Activated naive CD4-positive, alpha-beta T cell treated with anti-CD3 and anti-CD28 coated beads, Interleukin-2, amount 50 U/mL, for 16 hours (primary cell): ENCODE data around the gene PUM2.

Experiments used
- DNase-seq: peaks from one replicate; pipeline ENCODE4 v3.0.0-alpha.2; 2020

PUM2 gene

DNA sequence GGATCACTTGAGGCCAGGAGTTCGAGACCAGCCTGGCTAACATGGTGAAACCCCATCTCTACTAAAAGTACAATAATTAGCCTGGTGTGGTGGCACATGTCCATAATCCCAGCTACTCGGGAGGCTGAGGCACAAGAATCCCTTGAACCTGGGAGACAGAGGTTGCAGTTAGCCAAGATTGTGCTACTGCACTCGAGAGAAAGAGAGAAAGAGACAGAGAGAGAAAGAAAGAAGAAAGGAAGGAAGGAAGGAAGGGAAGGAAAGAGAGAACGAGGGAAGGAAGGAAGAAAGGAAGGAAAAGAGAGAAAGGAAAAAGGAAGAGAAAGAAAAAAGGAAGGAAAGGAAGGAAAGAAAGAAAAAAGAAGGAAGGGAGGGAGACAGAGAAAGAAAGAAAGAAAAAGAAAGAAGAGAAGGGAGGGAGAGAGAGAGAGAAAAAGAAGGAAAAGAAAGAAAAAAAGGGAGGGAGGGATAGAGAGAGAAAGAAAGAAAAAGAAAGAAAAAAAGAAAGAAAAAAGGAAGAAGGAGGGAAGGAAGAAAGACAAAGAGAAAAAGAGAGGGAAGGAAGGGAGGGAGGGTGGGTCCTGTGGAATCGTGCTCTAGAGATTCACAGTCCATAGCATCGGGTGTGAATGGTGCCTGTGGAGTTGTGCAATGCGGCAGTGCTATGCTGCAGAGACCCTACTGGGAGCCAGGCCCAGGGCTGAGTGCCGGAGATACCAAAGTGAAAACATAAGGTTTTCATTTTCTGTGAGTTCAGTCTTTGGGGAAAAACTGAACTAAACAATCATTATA, 121.1 kb downstream of the PUM2 start:
- no peak for DNase-seq

DNA sequence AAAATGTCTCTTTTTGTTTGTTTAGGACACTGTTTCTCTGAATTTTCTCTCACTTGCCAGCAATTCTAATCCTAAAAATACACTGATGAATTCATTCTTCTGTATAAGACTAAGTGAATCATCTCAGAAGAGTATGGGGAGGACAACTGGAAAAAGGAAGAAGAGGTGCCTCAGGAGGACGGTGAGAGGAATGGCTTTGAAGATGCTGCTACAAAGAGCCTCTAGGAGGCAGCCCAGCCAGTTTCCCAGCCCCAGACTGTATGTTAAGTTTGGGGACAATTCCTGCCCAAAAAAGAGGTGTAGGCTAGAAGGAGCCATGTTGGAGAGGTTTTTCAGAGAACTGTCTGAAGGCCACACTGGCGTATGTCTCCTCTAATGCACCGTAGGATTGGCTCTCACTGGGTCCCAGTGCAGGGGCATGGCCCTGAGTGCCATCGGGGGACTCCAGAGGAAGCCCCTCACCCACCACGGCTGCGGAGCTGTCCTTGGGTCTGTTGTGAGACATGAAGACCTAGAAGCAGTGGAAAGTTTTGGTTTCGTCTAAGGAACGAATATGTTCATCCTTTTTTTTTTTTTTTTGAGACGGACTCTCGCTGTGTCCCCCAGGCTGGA, 122.6 kb downstream of the PUM2 start:
- no peak for DNase-seq

DNA sequence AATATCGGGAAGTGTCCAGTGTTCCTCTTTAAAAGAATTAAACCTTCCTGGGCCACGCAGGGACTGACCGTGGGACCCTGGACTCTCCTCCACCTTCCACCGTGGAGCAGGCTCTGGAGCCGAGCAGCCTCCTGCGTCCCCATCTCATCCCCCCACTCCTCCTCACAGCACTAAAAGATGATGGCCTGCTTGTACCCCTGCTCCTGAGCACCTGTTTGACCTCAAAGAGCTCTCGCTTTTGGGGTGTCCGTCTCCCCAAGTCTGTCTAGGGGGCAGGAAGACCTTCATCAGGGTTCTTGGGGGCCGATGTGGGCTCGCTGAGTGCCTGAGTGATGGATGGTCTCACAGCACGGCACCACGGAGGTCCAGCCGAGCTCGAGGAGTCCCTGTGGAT, 124.5 kb downstream of the PUM2 start:
- no peak for DNase-seq

DNA sequence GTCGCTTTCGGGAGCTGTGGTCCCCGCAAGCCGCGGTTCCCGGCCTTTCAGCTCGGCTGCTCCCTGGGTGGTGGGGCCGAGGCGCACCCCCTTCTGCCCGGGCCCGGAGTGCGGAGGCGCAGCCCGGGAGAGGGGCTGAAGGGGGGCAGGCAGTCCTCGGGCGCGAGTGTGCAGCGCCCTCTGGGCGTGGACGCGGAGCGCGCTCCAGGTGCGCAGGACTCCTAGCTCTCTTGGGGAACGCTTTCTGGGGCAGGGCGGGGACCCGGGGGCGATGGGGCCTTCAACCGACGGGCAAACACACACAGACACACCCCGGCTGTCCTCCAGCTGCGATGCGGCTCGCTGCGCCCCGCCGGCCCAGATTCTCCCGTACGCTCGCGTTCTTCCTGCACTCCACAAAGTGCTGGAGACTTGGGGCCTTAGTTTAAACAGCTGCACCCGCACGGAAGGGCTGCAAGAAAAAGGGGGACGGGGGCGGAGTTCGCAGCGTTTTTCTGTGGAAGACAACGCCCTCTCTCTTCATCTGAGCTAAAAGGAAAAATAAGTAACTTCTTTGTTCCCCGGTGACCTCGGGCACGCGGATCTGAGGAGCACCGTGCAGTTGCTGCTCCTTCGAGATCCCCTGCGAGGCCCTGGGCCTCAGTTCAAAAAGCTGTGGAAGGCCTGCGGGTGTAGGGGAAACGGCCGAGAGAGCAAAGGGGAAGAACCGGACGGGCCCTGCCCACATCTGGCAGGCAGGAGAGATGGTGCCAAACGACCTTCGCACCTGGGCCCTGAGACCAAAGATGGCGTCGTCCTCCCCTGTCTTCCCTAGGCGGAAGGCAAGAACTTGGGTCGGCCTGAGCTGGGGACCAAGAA, 125.1 kb downstream of the PUM2 start:
- peak; percentile 32 for DNase-seq

DNA sequence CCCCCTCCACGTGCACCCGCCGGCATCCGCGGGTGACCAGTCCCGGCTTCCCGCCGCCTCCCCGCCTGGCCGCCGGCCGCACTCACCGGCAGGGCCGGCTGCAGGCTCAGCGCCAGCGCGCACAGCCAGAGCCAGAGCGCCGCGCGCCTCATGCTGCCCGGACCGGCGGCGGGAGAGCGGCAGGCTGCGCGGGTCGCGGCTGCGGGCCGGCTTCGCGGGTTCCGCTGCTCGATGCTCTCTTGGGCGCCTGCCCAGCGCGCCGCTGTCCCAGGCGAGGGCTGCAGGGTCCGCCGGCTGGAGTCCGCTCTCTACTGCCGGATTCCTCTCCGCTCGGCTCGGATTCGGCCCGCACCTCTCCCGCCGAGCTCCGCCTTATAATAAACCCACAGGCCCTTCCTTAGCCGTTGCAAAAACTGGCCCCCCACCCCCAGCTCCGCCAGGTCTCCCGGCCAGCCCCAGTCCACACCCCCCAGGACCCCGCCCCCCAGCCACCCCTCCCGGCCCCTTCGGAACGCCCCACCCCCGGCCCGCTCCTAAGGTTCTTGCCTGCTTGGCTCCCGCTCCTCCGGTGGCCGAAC, 125.8 kb downstream of the PUM2 start, which contains the start of gene SDC1:
Gene SDC1, minus strand, starts transcription at position 415 of the 578 bp plus-strand sequence. Its CDS starts 263 bp downstream, at position 152.
- DNase-seq, result no peak

DNA sequence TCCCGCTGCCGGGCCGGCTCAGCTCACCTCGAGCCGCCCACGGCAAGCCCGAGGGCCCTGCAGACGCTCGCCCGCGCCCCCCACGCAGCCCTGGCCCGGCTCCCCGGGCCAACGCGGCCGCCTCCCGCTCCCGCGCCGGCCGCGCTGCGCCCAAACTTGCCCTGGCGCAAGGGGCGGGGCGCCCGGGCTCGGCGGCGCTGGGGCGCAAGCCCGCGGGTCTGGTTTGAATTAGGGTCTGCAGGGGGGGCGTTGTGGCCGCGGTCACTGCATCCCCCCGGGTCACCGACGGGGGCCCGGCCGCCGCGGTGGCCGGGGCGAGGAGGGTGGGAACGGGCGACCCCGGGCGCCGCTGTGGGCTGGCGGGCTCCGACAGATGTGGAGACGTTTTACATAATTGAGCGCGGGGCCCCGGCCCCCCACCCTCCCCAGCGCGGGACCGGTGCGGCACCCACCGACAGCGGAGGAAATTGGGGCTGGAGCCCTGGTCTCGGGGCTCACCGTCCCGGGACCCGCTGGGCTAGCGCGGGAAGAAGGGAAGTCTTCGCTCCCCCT, 126.4 kb downstream of the PUM2 start:
- no peak for DNase-seq

DNA sequence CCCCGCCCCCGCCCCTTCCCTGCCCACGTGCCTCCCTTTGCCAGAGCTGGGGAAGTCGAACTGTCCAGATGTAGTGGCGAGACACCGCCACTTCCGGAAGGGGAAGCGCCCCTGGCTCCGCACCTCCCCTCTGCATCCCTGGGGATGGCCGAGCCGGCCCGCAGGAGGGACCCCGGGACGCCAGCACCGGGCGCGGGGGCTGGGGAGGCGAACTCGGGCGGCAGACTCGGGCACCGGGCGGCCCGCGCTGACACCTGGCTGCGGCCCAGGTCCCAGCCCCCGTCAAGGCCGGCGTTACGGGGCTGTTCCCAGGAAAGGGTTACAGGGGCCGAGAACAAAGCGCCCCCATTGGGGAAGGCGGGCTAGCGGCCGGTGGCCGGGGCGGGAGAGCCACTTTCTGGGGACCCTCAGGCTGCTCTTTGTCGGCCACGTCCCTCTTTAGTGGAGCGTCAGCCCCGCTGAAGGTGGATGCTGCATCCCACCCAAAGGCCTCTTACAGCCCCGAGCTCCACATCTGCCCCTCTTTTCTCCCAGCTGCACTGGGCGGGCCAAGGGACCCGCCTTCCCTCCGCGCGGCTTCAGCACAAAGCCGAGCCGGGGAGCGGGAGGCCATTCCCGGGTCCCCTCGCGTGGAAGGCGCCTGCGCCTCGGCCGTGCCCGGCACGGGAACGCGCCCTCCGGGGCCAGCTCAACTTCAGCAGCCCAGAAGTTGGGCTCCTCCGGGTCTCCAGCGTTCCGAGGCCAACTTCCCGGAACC, 127.1 kb downstream of the PUM2 start:
- no peak for DNase-seq

DNA sequence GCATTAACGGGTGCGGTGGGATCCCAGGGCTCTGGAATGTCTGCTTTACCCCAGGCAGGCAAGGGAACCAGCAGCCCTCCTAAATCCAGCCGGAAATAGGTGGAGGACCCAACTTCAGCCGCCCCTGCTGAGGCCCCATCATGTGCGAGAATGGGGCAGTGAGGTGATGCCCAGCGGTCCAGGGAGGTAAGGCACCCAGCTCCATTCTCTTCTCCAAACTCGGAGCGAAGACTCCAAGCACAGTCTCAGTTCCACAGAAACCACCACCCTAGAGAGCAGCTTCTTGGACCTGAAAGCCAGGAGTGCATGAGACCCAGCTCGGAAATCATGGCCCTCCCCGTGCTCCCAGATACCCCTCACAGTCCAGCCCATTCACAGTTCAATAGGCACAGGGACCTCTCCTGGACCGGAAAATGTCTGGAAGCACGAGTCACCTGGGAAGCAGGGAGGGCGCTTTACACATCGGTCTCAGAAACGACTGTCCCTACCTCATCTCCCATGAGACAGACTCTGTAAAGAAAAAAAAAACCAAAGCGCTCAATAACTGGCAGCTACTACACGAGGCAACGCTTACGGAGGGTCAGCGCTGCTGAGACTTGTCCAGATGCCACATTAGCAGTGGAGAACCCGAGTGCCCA, 127.8 kb downstream of the PUM2 start:
- DNase-seq, result no peak

DNA sequence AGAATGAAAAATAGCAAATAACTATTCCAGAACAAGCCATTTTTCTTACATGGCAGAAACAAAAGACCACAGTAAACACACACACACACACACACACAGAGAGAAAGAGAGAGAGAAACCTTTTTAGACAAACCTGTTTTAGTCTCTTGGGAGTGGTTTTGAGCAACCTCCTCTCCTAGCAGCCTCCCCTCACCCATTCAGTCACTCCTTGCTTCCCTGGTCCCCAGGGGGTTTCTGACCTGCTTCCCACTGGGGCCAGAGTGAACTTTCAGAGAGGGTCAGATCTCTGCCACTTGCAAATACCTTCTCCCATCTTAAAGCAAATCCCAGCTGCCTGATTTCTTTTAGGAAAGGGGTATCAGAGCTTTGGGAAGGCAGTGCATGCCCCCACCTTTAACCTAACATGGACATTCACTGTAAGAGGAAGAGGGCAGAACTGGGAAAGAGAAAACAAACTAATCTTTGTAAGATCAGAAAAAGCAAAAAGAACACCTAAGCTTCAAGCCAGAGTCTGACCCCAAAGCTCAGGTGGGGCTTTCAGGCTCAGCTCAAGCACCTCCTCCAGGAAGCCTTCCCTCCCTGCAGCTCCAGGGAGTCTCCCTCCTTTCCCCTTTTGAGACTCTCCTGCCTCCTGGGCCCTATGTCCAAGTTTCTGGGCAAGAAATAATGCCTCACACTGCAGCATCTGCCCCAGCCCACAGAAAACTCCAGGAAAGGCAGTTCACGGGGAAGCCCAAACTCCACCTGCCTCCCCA, 128.5 kb downstream of the PUM2 start:
- DNase-seq, result no peak

DNA sequence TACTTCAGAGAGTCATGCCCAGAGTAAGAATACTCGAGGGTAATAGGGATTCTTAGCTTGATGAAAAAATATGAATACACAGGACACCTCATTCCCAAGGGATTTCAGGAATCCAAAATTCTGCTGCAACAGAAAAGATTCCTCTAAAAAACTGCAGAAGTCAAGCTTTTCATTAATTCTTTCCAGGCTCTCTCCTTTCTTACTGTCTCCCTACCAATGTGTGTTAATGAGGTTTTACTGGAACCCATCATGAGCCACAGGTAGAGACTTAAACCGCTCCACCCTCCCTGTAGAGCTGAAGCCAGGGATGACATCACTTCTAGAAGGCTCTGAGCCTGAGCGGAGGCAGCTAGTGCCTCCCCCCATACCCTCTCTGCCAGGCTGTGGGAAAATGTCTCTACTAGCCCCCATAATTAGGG, 129.1 kb downstream of the PUM2 start:
- DNase-seq, result no peak

DNA sequence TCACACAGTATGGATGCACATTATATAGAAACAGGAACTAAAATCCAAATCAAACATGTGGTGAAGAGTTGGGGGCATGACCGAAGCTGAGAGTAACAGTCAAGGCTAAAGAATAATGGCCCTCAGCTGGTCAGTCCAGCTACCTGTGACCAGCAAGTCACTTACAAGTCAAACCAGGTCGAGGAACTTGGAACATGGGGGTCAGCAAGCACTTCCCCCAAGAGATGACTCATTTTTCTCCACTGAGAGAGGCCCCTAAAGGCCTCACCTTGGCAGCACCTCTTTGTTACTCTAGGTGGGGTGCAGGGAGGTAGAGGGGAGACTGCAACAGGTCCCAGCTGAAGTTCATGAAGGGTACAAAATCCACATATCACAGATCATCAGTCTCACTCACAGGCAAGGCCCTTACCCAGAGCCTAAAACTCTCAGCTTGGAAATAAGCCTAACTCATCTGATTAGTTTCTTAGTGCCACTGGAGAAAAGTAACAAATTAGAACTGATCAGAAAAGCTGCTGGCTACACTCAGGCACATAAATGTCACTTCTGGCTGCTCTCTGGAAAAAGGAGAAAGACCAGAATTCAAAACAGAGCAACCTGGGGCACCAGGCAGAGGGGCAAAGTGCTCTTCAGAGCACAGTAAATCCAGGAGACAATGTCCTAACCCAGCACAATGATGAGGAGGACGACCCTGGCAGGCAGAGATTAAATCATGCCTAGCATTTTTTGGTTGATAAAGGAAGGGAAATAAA, 129.7 kb downstream of the PUM2 start:
- no peak for DNase-seq

DNA sequence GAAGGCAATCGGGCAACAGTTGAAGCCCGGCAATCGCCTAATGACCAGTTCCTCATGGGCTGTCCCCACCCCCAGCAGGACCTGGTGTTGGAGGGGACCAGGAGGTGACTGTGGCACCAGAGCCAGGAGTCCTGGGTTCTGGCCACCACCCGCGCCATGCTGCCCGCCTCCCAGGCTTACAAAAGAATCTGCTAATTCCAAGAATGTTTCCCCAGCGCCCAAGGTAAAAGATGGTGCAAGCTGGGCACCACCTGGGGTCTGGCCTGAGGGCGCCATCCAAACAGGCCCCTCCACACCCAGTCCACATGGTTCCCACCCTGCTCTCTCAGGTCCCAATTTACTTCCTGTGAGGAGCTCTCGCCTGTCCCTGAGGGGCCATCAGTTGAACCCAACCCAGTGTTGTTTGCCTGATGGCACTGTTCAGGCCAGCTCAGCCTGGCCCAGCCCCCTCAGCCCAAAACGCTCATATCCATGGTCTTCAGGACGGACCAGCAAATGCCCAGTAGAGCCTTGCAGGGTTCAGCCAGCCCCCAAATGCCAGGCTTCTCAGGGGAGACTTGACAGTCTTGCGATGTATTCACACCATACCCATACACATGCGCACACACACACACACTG, 130.8 kb downstream of the PUM2 start:
- no peak for DNase-seq

DNA sequence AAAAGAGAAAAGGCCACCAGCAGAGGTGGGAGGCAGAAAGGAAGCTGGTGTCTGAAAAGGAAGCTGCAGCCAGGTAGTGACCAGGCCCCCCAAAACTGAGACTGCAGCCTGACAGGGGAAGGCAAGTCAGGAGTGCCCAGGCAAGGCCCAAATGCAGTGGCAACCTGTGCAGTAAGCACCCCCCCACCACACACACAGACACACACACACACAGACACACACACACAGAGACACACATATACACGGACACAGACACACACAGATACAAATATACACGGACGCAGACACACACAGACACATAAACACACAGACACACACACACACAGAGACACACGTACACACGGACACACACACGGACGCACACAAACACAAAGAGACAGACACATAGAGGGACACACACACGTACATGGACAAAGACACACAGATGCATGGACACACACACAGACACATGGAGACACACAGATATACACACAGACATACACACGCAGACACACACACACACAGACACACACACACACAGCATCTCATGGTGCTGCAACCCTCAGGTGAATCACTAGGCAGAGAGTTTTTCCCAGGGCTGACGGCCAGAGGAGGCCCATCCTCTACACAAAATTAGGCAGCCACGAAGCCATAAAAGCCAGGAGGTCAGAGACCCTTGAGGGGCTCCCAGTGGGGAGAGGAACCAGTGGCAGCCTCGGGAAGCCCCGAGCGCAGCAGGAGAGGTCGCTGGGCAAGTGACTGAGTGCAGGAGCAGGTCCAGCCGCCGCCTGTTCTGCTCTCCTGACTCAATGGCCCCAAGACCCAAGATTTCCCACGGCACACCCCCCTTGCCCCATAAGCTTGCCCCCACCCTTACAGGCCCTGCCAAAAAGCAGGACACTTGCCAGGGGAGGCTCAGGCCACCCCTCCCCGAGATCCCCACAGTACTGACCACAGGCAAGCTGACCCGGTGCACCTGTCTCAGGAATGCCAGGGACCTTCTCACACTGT, 132.0 kb downstream of the PUM2 start:
- no peak for DNase-seq

DNA sequence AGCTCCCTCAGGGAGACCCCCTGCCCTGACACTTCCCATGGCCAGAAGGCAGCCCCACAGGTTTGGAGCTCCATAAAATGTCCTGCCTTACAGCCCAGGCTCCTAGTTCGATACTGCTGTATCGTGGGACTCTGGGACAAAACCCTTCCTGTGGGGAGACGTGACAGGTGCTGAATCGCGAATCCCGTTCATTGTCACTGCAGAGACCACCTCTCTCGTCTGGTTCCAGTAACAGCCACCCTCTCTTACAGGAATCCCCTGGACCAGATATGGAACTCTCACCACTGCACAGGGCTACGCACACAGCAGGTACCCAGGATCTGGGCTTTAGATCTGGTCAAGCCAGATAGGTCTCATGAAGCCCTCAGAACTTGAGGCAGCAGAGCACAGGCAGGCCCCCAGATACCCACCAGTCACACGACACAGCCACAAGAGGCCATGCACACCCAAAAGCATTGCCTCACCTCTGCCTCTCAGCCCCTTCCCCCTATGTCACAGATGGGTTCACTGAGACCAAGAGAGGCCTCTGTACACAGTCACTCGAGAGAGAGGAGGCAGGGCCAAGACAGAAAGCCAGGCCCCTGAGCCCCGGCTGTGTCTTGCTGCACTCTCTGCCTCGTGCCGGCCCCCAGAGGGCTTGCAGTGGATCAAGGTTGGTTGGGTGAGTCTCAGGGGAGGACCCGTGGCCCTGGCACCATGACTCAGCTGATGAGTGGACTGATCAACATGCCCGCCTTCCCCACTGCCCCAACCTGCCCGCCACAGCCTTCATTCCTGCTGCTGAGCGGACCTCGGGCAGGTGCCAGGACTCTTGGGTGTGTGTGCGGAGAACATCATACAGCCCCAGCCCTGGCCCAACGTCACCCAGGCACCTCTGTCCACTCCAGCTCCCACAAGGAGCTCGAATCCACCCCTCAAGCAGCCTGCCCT, 133.3 kb downstream of the PUM2 start:
- no peak for DNase-seq

DNA sequence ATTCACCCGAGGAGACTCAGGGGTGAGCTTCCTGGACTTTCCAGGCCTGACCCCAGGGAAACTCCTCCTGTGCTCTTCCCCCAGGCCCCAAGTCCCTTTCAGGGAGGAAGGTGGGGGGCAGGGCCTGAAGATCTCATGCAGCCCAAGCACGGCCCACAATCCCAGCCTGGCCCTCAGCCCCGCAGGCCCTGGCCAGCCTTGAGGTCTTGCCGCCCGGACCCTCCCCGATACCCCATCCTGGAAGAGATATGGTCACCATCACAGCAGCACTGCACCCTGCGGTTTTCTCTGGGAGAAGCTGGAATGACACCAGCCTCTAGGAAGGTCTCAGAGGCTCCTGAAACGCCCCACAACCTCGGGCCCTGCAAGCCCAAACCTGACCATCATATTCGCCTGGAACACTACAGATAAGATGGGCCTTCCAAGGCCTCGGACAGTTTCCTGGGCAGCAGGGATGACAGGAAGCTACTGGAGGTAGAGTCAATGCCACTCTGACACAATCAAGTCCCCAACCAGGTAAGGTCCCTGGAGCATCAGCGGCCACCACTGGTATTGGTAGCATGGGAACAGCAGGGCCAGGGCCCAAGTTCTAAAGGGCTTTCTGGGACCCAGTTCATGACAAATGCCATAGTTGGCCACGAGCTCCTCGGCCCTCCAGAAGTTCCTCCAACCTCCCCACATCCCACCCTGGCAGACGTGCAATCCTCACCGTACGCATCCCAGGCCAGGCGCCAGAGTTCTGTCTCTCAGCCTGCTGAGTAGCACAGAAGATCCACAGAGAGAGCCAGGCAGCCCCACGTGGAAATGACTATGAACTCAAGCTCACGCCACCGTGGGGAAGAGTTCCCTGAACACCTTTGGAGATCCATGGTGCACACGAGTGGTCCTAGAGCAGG, 134.3 kb downstream of the PUM2 start:
- DNase-seq, result no peak
